HCT116 (cell line): Measurements from ENCODE around the gene GPT2. TPM values are rescaled to one million over a fixed set of nuclear protein-coding genes. Genes with fewer than 3 reads are reported as not detected.

Experiments used
- ATAC-seq: fragments of 200-7000 bp; cut with Tn5 transposase; 2 replicates; pipeline ENCODE4 v1.9.1; 2020; ENCODE audit warnings: mild to moderate bottlenecking, moderate library complexity
- BruUV-seq: library from RNA; stranded (reverse); fragments of 400-500 nt; replicated peaks from 2 replicates; lab custom pipeline; 2021; lab: Mats Ljungman, UMichigan
- CTCF ChIA-PET: fragments of 300-600 bp; sonication (Branson Sonifier 250); formaldehyde crosslinking; loops from one replicate; lab custom pipeline; 2021; ENCODE audit warnings: antibody characterized with exemption; lab: Charles Lee
- POLR2A ChIA-PET: fragments of 300-600, 350-600 bp; sonication (Branson Sonifier 250); formaldehyde crosslinking; loops from one replicate; lab custom pipeline; 2021; ENCODE audit warnings: antibody characterized with exemption; lab: Charles Lee
- RAD21 ChIA-PET, 2 experiments: fragments of 300-600 bp; sonication (Branson Sonifier 250); formaldehyde crosslinking; loops; one replicate each; lab custom pipeline; 2023; ENCODE audit warnings: low total read pairs in 2 of 2; ENCODE audit not compliant: uncharacterized antibody in 2 of 2, unreplicated experiment in 2 of 2, low non-redundant PET in 1 of 2; lab: Charles Lee
- DNase-seq: peaks from one replicate; pipeline ENCODE4 v3.0.0-alpha.2; 2010; ENCODE audit warnings: low read depth, low spot score
- H2AFZ ChIP-seq: fragments of 200-600 bp; shearing (Covaris generic), sonication (generic); 2 replicates; pipeline ENCODE4 v1.6.1; 2017; ENCODE audit warnings: low read depth, mixed run types, mixed read lengths, antibody characterized with exemption, low read length; ENCODE audit not compliant: poor library complexity, severe bottlenecking
- H3K27ac ChIP-seq: 2 replicates; pipeline ENCODE4 v1.5.1; 2012; ENCODE audit warnings: low read depth, low read length
- H3K27me3 ChIP-seq: fragments of 200-600 bp; sonication (generic); 2 replicates; pipeline ENCODE4 v1.6.1; 2016; ENCODE audit warnings: mixed run types, low read length, mixed read lengths; ENCODE audit not compliant: insufficient read depth
- H3K36me3 ChIP-seq, 2 experiments: fragments of 200-500 bp in 1 of 2; fragments of 200-600 bp in 1 of 2; sonication (Bioruptor generic) in 1 of 2; sonication (generic) in 1 of 2; 2 replicates each; pipeline versions ENCODE4 v1.5.1 to v1.6.1; 2014 to 2016; ENCODE audit warnings: low read length in 2 of 2, inconsistent platforms in 1 of 2, mixed read lengths in 1 of 2, mixed run types in 1 of 2; ENCODE audit not compliant: insufficient read depth in 2 of 2, control insufficient read depth in 1 of 2
- H3K4me1 ChIP-seq, 2 experiments: fragments of 200-600 bp in 1 of 2; sonication (generic) in 1 of 2; 2 replicates each; pipeline versions ENCODE4 v1.5.1 to v1.6.1; 2012 to 2017; ENCODE audit warnings: low read length in 2 of 2, inconsistent platforms in 1 of 2, mild to moderate bottlenecking in 1 of 2, mixed read lengths in 1 of 2, mixed run types in 1 of 2, moderate library complexity in 1 of 2; ENCODE audit not compliant: insufficient read depth in 2 of 2, control insufficient read depth in 1 of 2
- H3K4me2 ChIP-seq: fragments of 200-600 bp; sonication (generic); 2 replicates; pipeline ENCODE4 v1.6.1; 2017; ENCODE audit warnings: mixed run types, low read length, mixed read lengths
- H3K4me3 ChIP-seq, 2 experiments: fragments of 200-600 bp in 1 of 2; sonication (generic) in 1 of 2; replicated peaks in 1 of 2; 2 replicates each; pipeline ENCODE4 v1.5.1; 2011 to 2016; ENCODE audit warnings: low read length in 2 of 2, control low read depth in 1 of 2, low read depth in 1 of 2, mild to moderate bottlenecking in 1 of 2, mixed read lengths in 1 of 2, mixed run types in 1 of 2
- H3K79me2 ChIP-seq: fragments of 200-600 bp; sonication (generic); 2 replicates; pipeline ENCODE4 v1.6.1; 2017; ENCODE audit warnings: mild to moderate bottlenecking, mixed run types, low read length, moderate library complexity, mixed read lengths; ENCODE audit not compliant: insufficient read depth
- H3K9ac ChIP-seq: fragments of 200-600 bp; sonication (generic); 2 replicates; pipeline ENCODE4 v1.6.1; 2016; ENCODE audit warnings: low read length, mixed read lengths
- H3K9me2 ChIP-seq: fragments of 200-600 bp; sonication (generic), shearing (Covaris generic); 2 replicates; pipeline ENCODE4 v1.6.1; 2017; ENCODE audit warnings: mixed run types, mild to moderate bottlenecking, moderate library complexity; ENCODE audit not compliant: insufficient read depth
- H3K9me3 ChIP-seq, 2 experiments: fragments of 200-500 bp in 1 of 2; fragments of 200-600 bp in 1 of 2; sonication (Bioruptor generic) in 1 of 2; sonication (generic) in 1 of 2; 2 replicates each; pipeline ENCODE4 v1.6.1; 2014 to 2017; ENCODE audit warnings: low read length in 2 of 2, mixed read lengths in 2 of 2, inconsistent platforms in 1 of 2, low read depth in 1 of 2, mild to moderate bottlenecking in 1 of 2, mixed run types in 1 of 2, moderate library complexity in 1 of 2; ENCODE audit not compliant: control insufficient read depth in 1 of 2, insufficient read depth in 1 of 2
- H4K20me1 ChIP-seq: fragments of 200-600 bp; sonication (generic), shearing (Covaris generic); 2 replicates; pipeline ENCODE4 v1.6.1; 2017; ENCODE audit warnings: mixed run types, mild to moderate bottlenecking, moderate library complexity; ENCODE audit not compliant: insufficient read depth
- CEBPB ChIP-seq: IDR thresholded peaks from 2 replicates; pipeline ENCODE4 v1.6.1; 2012; ENCODE audit warnings: low read depth
- EZH2 ChIP-seq: fragments of 200-600 bp; sonication (generic); IDR thresholded peaks from 2 replicates; pipeline ENCODE4 v1.6.1; 2017; ENCODE audit warnings: antibody characterized with exemption, mixed run types
- EZH2phosphoT487 ChIP-seq: fragments of 200-600 bp; IDR thresholded peaks from 2 replicates; pipeline ENCODE4 v1.6.1; 2018; ENCODE audit warnings: antibody characterized with exemption, borderline replicate concordance
- JUND ChIP-seq: IDR thresholded peaks from 2 replicates; pipeline ENCODE4 v1.6.1; 2012
- TCF7L2 ChIP-seq: IDR thresholded peaks from 2 replicates; pipeline ENCODE4 v1.7.0; 2011; ENCODE audit warnings: borderline replicate concordance, inconsistent platforms; ENCODE audit not compliant: insufficient read depth, insufficient read length; ENCODE audit errors: extremely low read depth
- ZFX ChIP-seq: fragments of 450-650 bp; IDR thresholded peaks from 2 replicates; pipeline ENCODE4 v1.6.1; 2017
- ZNF274 ChIP-seq: fragments of 200-500 bp; sonication (Bioruptor generic); IDR thresholded peaks from 2 replicates; pipeline ENCODE4 v1.6.1; 2014; ENCODE audit warnings: mild to moderate bottlenecking, low read depth, low read length, inconsistent platforms
- intact Hi-C: fragments of 100-400 bp; cut with micrococcal nuclease; formaldehyde crosslinking; loops from 2 replicates; pipeline ENCODE4 v1.10.0; 2022
- total RNA-seq: library from RNA; stranded (reverse); gene quantifications from one replicate; pipeline ENCODE4 v1.2.1, GENCODE V29; 2021; ENCODE audit not compliant: unreplicated experiment

The GPT2 gene
- total RNA-seq, 1 experiment from 2014 or later, result 50.6 TPM

DNA sequence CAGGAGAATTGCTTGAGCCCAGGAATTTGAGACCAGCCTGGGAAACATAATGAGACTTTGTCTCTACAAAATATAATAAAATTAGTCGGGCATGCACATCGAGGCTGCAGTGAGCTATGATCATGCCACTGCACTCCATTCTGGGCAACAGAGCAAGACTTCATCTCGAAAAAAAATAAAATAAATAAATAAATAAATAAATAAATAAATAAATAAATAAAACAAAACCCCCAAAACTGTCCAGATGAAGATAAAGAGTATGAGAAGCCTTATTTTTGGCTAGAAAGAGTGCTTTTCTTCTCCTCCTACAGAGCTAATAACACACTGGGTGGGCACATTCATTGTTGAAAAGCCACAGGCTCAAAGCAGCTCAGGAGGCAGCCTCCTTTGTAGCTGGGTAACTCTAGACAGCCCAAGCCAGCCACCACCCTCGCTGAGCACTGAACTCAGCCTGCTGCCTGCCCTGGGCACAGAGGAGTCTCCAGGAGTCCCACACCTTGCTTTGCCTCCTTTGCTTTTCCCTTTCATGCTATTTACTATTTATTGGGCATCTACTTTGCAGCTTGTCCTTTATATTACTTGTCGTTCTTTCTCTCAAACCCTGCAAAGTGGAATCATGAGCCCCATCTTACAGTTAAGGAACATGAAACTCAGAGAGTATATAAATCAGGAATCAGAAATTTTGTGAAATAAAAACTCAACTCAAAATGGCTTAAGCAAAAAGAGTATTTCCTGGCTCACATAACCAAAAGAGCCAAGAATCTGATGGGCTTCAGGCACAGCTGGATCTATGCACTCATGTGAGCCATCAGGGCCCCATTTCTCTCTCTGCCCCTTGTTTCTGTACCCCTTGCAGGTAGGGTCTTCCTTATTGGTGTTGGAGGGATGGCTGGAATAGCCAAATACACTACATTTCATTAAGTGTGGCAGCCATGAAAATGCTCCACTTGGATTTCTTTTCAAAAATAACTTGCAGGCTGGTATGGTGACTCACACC lies 35.1 kb upstream of the GPT2 start:
- no peak overlapping the region for H3K9ac ChIP-seq
- ATAC-seq (no peak), DNase-seq (no peak)
- no peaks in the 10 kb centered on the region for H3K36me3 ChIP-seq
- ChIA-PET POLR2A (no interaction called here), CTCF (interaction anchor here (1.2 kb wide), 1 partner anchor 175 kb away, joined by 4 read pairs; no protein-coding TSS in a partner anchor), RAD21 (no interaction called here)
- H3K79me2 ChIP-seq, result no peaks in the 10 kb centered on the region
- TF ChIP-seq ZFX (no peak), JUND (no peak), EZH2 (no peak), EZH2phosphoT487 (no peak), ZNF274 (no peak), CEBPB (no peak), TCF7L2 (no peak)
- no TSS peak for BruUV-seq
- H4K20me1 ChIP-seq, result no peaks in the 10 kb centered on the region
- H3K9me3 ChIP-seq, result no peaks in the 10 kb centered on the region
- no peak overlapping the region for H3K4me2 ChIP-seq
- intact Hi-C loops, result no loop called here
- no peak overlapping the region for H3K27ac ChIP-seq
- no peaks in the 10 kb centered on the region for H3K4me1 ChIP-seq
- no peaks in the 10 kb centered on the region for H3K9me2 ChIP-seq
- H2AFZ ChIP-seq, result no peak overlapping the region
- no peaks in the 10 kb centered on the region for H3K27me3 ChIP-seq
- no peak overlapping the region for H3K4me3 ChIP-seq
